A549 treated with Hydrocortisone at 1 μM for 4 hours (cell line): ENCODE measurements around the gene PLG. TPM values are rescaled to one million over a fixed set of nuclear protein-coding genes. Genes with fewer than 3 reads are reported as not detected.

Experiments used
- total RNA-seq: library from RNA; stranded (reverse); fragments of 200-300 nt; extraction: Qiagen RNA extraction; gene quantifications from 5 replicates; pipeline ENCODE4 v1.2.3, GENCODE V29; 2022

The PLG gene
- not detected in 5 replicates for total RNA-seq

GRCh38 chr6:160701918-160702680 lies at the start of gene PLG:
PLG (plus strand) TSS chr6:160702244; CDS start chr6:160702305, 61 bp downstream.

GRCh38 chr6:160664198-160664597 lies 37.8 kb upstream of the PLG start, which contains the start of gene LPA:
LPA (minus strand) TSS chr6:160664275; CDS start chr6:160664214, 61 bp downstream.

Other genes starting within 250 kb of the PLG start
- gene LPA, start 38.0 kb upstream of the PLG start, total RNA-seq, result 0.08 to 0.18 TPM (median 0.09 TPM) in 5 replicates